Stimulated activated naive CD8-positive, alpha-beta T cell treated with anti-CD3 and anti-CD28 coated beads, Interleukin-15, amount 100 ng/mL, for 72 hours (primary cell): ENCODE measurements around the gene ZP3.
"Not testable (repeated sequence)": the region's sequence is repeated elsewhere in the genome, so short reads cannot be mapped to it uniquely, and the experiment has no call there.

ENCODE experiments used
- ATAC-seq: fragments of 150-1000 bp; cut with Tn5 transposase; 2 replicates; pipeline ENCODE4 v1.10.0; 2021; ENCODE audit warnings: mild to moderate bottlenecking, moderate library complexity
- DNase-seq, 2 donors: peaks; one replicate each; pipeline ENCODE4 v3.0.0; 2021 to 2022
- H3K27ac Mint-ChIP-seq, 2 donors: one replicate each; pipeline ENCODE4 v1.8.0; 2022; ENCODE audit warnings: mild to moderate bottlenecking in 2 of 2, mixed read lengths in 2 of 2, moderate library complexity in 2 of 2
- H3K27me3 Mint-ChIP-seq: one replicate; pipeline ENCODE4 v1.8.0; 2022; ENCODE audit warnings: mixed read lengths
- H3K4me1 Mint-ChIP-seq: one replicate; pipeline ENCODE4 v1.8.0; 2022; ENCODE audit warnings: mild to moderate bottlenecking, mixed read lengths
- H3K4me3 Mint-ChIP-seq, 2 donors: one replicate each; pipeline ENCODE4 v1.8.0; 2022; ENCODE audit warnings: mild to moderate bottlenecking in 2 of 2, mixed read lengths in 2 of 2, moderate library complexity in 1 of 2
- H3K9me3 Mint-ChIP-seq, 2 donors: one replicate each; pipeline ENCODE4 v1.8.0; 2022; ENCODE audit warnings: mixed read lengths in 2 of 2

Gene ZP3

GRCh38 chr7:76483081-76483480 is 58.3 kb downstream of the ZP3 start:
- H3K4me1 Mint-ChIP-seq, H3K27me3 Mint-ChIP-seq, DNase-seq, H3K27ac Mint-ChIP-seq, ATAC-seq, H3K4me3 Mint-ChIP-seq, H3K9me3 Mint-ChIP-seq: not testable (repeated sequence)

GRCh38 chr7:76484456-76484855 is 59.7 kb downstream of the ZP3 start:
- H3K4me3 Mint-ChIP-seq, H3K27me3 Mint-ChIP-seq, H3K4me1 Mint-ChIP-seq, DNase-seq, H3K9me3 Mint-ChIP-seq, H3K27ac Mint-ChIP-seq, ATAC-seq: not testable (repeated sequence)

- not testable (repeated sequence) for H3K4me1 Mint-ChIP-seq, H3K27ac Mint-ChIP-seq, DNase-seq, H3K9me3 Mint-ChIP-seq, H3K4me3 Mint-ChIP-seq, H3K27me3 Mint-ChIP-seq
- peak; percentile 53 for ATAC-seq
Measured at GRCh38 chr7:76485822-76486610, 61.3 kb downstream of the ZP3 start.

- not testable (repeated sequence) for H3K4me1 Mint-ChIP-seq, H3K27me3 Mint-ChIP-seq, H3K9me3 Mint-ChIP-seq
- peak overlapping the region; percentile 29 to 42 for H3K4me3 Mint-ChIP-seq
- ATAC-seq: peak; percentile 98
- peak overlapping the region in 1 of 2 donors; percentile 69 for H3K27ac Mint-ChIP-seq
- DNase-seq: peak; percentile 29 to 58
Measured at GRCh38 chr7:76486618-76487017, 61.9 kb downstream of the ZP3 start.

- not testable (repeated sequence) for ATAC-seq, DNase-seq, H3K27me3 Mint-ChIP-seq, H3K9me3 Mint-ChIP-seq, H3K27ac Mint-ChIP-seq, H3K4me1 Mint-ChIP-seq, H3K4me3 Mint-ChIP-seq
Measured at GRCh38 chr7:76487969-76488368, 63.2 kb downstream of the ZP3 start.
